T-helper 1 cell treated with Interleukin-12 subunit alpha and Interleukin-12 subunit beta and Interleukin-4 antibody, amounts not matched to agents 30 μg/mL and 1 μg/mL, for 36 hours (primary cell): ENCODE results near the gene DPH3.

Source experiments
- H3K27ac Mint-ChIP-seq: one replicate; pipeline ENCODE4 v1.8.0; 2021; ENCODE audit warnings: mild to moderate bottlenecking, mixed read lengths
- H3K27me3 Mint-ChIP-seq: one replicate; pipeline ENCODE4 v1.8.0; 2021; ENCODE audit warnings: low read depth, mixed read lengths
- H3K36me3 Mint-ChIP-seq: one replicate; pipeline ENCODE4 v1.8.0; 2021; ENCODE audit warnings: low read depth, mixed read lengths
- H3K4me1 Mint-ChIP-seq: one replicate; pipeline ENCODE4 v1.8.0; 2021; ENCODE audit warnings: low read depth, mixed read lengths
- H3K4me3 Mint-ChIP-seq: one replicate; pipeline ENCODE4 v1.8.0; 2021; ENCODE audit warnings: mild to moderate bottlenecking, moderate library complexity, mixed read lengths
- H3K9me3 Mint-ChIP-seq: one replicate; pipeline ENCODE4 v1.8.0; 2021; ENCODE audit warnings: mixed read lengths

The DPH3 gene

DNA sequence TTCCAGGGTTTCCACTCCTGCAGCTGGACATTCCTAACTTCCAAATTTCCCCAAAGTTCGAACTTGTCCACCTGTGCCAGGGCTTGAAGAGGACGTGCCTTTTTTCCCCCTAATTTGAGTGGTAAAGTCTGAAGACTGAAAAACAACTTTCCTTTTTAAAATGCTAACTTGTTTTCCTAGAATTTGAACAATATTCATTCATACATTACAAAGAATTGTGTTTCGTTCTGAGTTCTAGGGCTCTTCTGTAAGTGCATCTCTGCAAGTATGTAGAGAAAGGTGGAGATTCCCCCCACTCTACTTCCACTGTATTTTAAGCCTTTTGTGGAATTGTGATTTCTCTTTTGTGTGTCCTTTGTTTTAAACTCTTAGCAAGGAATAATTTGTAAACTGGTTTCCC is 9.4 kb downstream of the DPH3 start:
- no peaks in the 10 kb centered on the region for H3K27me3 Mint-ChIP-seq
- H3K9me3 Mint-ChIP-seq: no peaks in the 10 kb centered on the region
- H3K27ac Mint-ChIP-seq: peak overlapping the region; percentile 10
- H3K36me3 Mint-ChIP-seq: peaks cover 9% of the 10 kb centered on the region
- H3K4me3 Mint-ChIP-seq: peak overlapping the region; percentile 60
- H3K4me1 Mint-ChIP-seq: peaks cover 23% of the 10 kb centered on the region

DNA sequence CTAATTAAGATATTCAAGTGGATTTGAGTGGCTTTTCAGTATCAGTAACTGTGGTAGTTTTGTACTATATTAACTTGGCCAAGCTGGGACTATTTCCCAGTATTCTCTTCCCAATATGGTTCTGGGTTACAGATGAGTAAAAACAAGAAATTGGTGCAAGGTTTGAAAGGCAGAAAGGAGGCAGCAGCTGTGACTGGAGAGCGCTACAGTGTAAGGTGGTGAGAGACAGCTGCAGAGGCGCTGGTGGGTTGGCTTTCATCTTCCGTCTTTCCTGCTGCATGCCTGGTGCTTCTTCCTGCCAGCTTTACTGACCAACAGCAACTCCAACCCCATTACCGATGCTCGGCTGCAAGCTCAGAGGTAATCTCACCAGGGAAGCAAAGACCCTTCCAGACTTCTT is 9.8 kb downstream of the DPH3 start:
- Mint-ChIP-seq H3K4me1 (peaks cover 23% of the 10 kb centered on the region), H3K9me3 (no peaks in the 10 kb centered on the region), H3K27me3 (no peaks in the 10 kb centered on the region), H3K4me3 (peak overlapping the region; percentile 60), H3K36me3 (peaks cover 7% of the 10 kb centered on the region), H3K27ac (peak overlapping the region; percentile 10)

DNA sequence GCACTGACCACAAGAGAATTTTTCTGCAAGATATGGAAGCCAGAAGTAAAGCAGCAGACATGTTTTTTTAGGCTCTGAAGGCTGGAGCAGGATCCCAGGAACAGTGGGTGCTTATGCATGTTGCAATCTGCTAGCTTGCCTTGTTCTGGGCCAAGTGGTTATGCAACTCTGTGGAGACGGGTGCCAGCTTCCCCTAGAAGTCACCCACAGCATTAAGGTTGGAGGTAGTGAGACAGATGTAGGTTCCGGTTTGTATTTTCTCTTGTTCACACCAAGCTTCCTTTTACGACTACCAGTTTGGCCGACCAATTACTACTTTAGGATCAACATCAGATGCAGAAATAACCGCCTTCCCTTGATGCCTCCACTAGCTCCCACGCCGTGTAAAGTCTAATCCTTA is 11.1 kb downstream of the DPH3 start:
- H3K4me3 Mint-ChIP-seq: no peak overlapping the region
- H3K9me3 Mint-ChIP-seq: no peaks in the 10 kb centered on the region
- H3K36me3 Mint-ChIP-seq: peaks cover 3% of the 10 kb centered on the region
- H3K4me1 Mint-ChIP-seq: peaks cover 20% of the 10 kb centered on the region
- H3K27ac Mint-ChIP-seq: no peak overlapping the region
- no peaks in the 10 kb centered on the region for H3K27me3 Mint-ChIP-seq

DNA sequence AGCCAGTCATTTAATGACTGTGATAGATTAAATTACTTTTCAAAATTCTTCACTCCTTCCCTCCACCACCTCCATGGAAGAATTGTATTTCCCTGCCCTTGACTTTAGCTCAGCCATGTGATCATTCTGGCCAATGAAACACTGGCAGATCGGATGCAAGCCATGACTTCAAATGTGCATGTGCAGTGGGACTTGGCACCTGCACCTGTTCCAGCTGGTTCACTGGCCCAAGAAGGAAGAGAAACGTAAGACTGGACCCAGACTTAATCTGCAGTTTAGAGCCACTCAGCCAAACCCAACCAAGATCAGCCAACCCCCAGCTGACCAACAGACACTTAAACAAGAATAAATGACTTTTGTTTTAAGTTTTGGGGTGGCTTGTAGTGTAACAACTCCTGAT is 11.8 kb downstream of the DPH3 start:
- H3K27me3 Mint-ChIP-seq: no peaks in the 10 kb centered on the region
- no peak overlapping the region for H3K27ac Mint-ChIP-seq
- H3K4me3 Mint-ChIP-seq: no peak overlapping the region
- H3K9me3 Mint-ChIP-seq: no peaks in the 10 kb centered on the region
- H3K4me1 Mint-ChIP-seq: peaks cover 23% of the 10 kb centered on the region
- H3K36me3 Mint-ChIP-seq: peaks cover 3% of the 10 kb centered on the region

DNA sequence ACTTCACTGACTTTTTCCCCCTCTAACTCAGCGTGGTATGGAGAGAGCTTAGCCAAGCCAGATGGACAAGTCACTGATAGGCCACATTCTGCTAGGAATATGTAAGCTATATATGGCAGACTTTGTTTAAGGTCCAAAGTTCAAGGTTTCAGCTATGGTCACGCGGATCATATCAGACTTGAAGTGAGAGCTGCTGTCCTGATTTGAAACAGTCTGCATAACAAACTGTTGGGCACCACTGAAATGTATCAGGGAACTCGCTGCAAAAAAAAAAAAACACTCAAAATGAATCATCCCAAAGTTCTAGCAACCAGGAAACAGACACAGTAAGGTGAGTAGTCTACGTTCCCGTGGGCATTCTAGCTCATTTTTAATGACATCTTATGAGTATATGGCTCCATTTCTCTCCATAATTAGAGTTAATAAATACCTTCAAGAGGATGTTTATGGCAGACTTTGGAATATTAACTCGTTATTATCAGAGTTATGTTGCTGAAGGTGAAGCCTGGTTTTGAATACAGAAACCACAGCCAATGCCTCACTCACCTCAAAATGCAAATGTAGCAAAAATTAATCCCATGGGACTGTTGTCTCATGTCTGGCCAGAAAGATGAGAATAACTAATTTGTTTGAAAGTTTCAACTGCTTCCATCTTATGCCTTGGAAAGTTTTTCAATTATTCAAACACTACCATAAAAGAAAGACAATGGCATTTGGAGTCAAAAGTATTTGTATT is 12.3 kb downstream of the DPH3 start:
- no peaks in the 10 kb centered on the region for H3K27me3 Mint-ChIP-seq
- H3K4me1 Mint-ChIP-seq: peaks cover 23% of the 10 kb centered on the region
- no peak overlapping the region for H3K4me3 Mint-ChIP-seq
- H3K36me3 Mint-ChIP-seq: peaks cover 3% of the 10 kb centered on the region
- H3K9me3 Mint-ChIP-seq: no peaks in the 10 kb centered on the region
- no peak overlapping the region for H3K27ac Mint-ChIP-seq

DNA sequence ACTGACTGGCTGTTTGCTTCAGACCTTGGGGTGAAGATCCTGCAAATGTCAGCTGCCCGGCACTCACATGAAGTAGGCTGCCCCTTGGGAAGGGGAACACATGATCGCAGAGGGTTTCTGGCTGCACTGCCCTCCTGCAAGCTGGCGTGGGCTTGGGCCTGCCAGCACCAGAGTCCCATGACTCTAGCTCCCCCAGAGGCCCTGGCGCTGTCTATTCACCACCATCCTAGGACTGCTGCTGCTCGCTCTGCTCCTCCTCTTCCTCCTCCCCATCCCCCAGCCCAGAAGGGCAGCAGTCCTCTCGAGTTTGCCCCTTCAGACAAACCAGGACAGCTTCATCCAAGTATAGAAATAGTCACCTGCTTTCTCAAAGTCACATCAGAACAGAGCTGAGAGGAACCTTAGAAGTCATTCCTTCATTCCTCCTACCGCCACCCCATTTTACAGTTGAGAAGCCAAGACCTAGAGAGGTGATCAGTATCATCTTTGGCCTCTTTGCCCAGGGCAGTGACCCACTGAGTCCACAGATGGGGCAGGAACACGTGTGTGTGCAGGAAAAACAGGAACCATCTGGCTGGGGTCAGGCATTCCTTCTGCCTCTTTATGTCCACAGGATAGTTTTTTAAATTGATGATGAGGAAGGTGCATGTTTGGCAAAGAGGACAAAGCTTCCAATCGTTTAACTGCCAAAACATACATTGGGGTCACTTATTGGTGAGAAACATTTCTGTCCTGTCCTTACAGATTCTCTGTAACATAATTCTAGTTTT is 13.2 kb downstream of the DPH3 start:
- Mint-ChIP-seq H3K27me3 (no peaks in the 10 kb centered on the region), H3K27ac (no peak overlapping the region), H3K9me3 (no peaks in the 10 kb centered on the region), H3K4me1 (peaks cover 27% of the 10 kb centered on the region), H3K4me3 (no peak overlapping the region), H3K36me3 (no peaks in the 10 kb centered on the region)

DNA sequence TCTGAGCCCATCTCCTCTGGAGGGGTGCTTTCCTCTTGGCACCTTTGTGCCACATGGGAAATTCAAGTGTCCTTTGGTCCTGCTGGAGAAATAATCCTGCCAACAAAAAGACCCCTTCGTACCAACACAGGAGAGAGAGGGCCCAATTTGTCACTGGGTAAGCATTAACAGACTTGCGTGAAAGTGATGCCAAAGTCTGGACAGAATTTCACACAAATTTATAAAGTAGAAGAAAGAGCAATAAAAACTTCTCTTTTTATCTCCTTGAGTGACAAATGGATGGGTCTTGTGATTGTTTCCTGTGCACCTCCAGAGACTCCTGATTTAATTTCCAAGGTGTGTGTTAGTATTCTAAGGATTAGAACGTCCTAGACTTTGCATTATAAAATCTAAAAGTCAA is 14.9 kb downstream of the DPH3 start:
- Mint-ChIP-seq H3K36me3 (no peaks in the 10 kb centered on the region), H3K9me3 (no peaks in the 10 kb centered on the region), H3K27me3 (no peaks in the 10 kb centered on the region), H3K27ac (no peak overlapping the region), H3K4me1 (peaks cover 30% of the 10 kb centered on the region), H3K4me3 (no peak overlapping the region)

DNA sequence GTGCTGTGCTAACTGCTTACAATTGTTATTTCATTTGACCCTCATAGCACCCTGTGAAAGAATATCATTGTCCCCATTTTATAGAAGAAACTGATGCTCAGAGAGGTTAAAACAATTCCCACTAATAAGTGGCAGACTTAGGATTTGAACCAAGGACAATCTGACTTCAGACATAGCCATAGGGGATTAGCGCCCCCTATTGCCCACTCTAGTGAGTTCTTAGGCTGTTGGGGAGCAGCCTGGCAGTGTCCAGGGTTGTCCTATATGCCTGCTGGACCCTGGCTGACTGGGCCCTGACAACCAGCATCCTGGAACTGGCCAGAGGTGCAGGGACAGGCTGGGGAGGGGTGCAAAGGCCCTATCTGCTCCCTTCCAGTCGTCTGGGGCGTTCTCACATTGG is 15.4 kb downstream of the DPH3 start:
- Mint-ChIP-seq H3K27me3 (no peaks in the 10 kb centered on the region), H3K4me1 (peaks cover 24% of the 10 kb centered on the region), H3K9me3 (no peaks in the 10 kb centered on the region), H3K36me3 (no peaks in the 10 kb centered on the region), H3K4me3 (no peak overlapping the region), H3K27ac (no peak overlapping the region)

DNA sequence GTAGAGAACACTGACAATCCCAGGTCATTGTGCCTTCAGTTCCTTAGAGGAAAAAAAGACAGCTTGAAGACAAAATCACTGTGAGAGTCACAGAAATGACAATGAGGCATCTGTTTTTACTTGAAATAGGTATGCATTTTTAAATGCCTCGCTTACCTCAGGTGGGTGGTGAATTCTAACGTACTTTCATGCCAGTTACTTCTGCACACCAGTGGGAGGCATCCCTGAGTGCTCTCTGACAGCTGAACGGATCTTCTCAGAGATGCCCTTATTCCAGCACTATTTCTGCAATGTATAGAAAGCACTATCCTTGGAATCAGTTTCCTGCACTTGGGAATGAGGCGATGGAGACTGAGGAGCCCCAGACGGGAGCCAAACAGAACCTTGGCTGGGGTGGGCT is 16.2 kb downstream of the DPH3 start:
- H3K4me1 Mint-ChIP-seq: peaks cover 26% of the 10 kb centered on the region
- H3K36me3 Mint-ChIP-seq: no peaks in the 10 kb centered on the region
- no peak overlapping the region for H3K27ac Mint-ChIP-seq
- H3K27me3 Mint-ChIP-seq: no peaks in the 10 kb centered on the region
- H3K4me3 Mint-ChIP-seq: no peak overlapping the region
- no peaks in the 10 kb centered on the region for H3K9me3 Mint-ChIP-seq

DNA sequence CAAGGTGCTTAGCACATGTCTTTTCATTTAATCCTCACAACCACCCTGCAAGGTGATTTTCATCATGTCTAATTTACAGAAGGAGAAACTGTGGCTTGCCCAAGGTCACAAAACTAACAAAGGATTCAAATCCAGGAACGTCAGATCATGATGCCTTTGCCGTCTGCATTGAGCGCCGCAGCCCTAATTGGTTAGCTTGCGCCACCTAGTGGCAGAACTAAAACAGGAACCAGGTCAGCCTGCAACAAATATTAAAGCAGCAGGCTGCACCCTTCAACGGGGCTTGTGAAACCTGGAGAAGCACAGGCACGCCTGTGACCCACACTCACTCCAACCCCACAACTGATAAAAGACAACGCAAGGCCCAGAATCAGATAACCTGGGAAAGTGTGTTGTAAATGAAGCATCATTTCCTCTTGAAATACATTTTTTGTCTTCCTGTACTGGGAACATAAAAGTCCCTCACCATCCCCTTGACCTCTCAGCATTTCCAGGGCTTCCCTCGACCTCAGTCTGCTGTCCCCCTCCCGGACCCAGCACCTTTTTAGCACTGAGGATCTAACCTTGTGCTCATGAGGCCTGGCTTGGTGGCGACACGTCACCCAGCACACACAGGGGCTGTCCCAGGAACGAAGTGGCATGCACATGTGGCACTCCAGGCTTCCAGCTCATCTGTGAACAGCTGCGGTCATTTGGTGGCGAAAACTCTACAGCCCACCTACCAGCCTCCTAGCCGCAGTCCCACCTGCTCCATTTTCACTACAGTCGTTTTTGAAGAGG is 17.3 kb downstream of the DPH3 start:
- Mint-ChIP-seq H3K9me3 (no peaks in the 10 kb centered on the region), H3K27ac (no peak overlapping the region), H3K36me3 (no peaks in the 10 kb centered on the region), H3K4me1 (peaks cover 25% of the 10 kb centered on the region), H3K4me3 (no peak overlapping the region), H3K27me3 (no peaks in the 10 kb centered on the region)

DNA sequence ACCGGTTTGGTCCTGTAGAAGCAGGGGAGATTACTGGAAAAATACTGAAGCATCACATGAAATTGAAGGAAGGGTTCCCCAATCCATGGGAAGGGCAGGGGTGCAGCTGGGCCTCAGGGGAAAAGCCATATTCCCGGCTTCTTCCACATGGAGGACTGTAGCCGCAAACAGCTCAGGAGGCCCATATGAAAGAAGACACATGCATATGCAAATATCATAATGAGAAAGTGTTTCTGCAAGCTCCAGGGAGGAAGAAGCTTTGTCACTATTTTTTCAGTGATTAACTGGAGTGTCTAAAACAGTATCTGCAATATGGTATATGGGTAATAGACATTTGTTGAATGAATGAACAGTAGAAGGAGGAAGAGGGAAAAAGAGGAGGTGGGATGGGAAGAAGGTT is 19.1 kb downstream of the DPH3 start:
- H3K27me3 Mint-ChIP-seq: no peaks in the 10 kb centered on the region
- no peaks in the 10 kb centered on the region for H3K9me3 Mint-ChIP-seq
- H3K4me1 Mint-ChIP-seq: peaks cover 28% of the 10 kb centered on the region
- no peak overlapping the region for H3K27ac Mint-ChIP-seq
- no peak overlapping the region for H3K4me3 Mint-ChIP-seq
- no peaks in the 10 kb centered on the region for H3K36me3 Mint-ChIP-seq

DNA sequence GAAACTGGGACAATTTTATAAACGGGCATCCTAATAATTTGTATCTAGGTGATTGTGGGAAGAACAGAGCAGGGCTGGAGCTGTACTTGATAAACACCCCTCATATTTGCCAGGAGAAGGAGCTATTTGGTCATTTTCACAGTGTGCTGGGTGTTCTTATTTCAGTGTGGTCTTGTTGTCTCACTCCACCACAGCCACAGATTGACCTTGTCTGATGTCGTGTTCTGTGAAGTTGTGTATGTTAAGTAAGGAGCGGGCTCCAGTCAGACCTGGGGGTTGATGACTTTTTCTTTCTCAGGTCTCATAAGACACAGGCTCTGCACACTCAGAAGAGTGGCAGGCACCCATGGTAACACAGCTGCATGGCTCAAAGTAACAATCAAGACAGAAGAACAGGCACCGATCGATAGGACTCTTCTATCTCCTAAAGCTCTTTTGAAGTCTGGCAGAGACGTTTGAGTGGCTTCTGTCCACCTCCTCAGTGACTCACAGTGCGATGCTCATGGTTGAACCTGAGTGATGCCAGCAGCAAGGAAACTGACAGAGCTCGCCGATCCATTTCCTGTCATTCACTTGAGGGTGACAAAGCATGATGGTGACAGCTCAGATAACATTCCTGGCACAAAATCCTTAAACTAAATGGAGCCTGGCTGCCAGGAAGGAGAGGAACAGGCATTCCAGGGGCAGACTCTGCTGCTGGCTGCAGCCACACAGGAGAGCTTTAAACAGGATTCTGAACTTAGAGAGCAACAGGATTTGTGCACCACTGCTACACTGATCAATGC is 20.8 kb downstream of the DPH3 start:
- H3K4me1 Mint-ChIP-seq: peaks cover 30% of the 10 kb centered on the region
- no peak overlapping the region for H3K4me3 Mint-ChIP-seq
- no peak overlapping the region for H3K27ac Mint-ChIP-seq
- no peaks in the 10 kb centered on the region for H3K27me3 Mint-ChIP-seq
- H3K9me3 Mint-ChIP-seq: no peaks in the 10 kb centered on the region
- no peaks in the 10 kb centered on the region for H3K36me3 Mint-ChIP-seq

DNA sequence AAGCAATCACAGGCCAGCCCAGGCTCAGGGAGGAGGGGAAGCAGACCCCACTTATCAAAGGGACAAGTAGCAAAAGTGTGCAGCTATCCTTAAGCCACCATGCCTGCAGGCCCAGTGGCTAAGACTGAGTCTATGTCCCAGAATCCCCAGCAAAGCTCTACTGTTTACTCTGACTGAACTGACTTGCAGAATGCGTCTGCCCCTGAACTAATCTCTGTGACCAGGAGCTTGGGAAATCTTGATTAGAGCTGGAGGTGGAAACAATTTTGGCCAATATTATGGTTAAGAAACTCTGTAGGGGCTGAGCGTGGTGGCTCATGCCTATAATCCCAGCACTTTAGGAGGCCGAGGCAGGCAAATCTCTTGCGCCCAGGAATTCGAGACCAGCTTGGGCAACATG is 22.6 kb downstream of the DPH3 start:
- Mint-ChIP-seq H3K4me1 (peaks cover 27% of the 10 kb centered on the region), H3K27ac (no peak overlapping the region), H3K27me3 (no peaks in the 10 kb centered on the region), H3K9me3 (no peaks in the 10 kb centered on the region), H3K4me3 (no peak overlapping the region), H3K36me3 (no peaks in the 10 kb centered on the region)

DNA sequence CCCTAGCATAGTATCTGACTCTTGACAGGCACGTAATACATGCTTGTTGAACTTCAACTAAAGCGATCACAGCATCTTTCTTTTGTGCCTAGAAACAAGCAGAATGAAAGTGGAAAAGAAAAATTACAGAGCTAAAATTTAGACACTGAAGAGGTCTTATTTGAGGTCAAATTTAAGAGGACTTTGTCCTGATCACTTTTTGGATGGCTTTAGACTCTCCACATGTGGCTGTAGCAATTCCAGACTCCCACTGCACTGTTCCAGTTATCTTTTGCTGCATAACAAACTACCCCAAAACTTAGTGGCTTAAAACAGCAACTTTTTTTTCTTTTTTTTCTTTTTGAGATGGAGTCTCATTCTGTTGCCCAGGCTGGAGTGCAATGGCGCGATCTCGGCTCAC is 23.5 kb downstream of the DPH3 start:
- Mint-ChIP-seq H3K4me1 (peaks cover 24% of the 10 kb centered on the region), H3K36me3 (no peaks in the 10 kb centered on the region), H3K9me3 (no peaks in the 10 kb centered on the region), H3K27ac (no peak overlapping the region), H3K27me3 (no peaks in the 10 kb centered on the region), H3K4me3 (no peak overlapping the region)
